Medulla oblongata (tissue), 1 donor: Measurements from ENCODE around the gene PSTPIP2.
"Not testable (repeated sequence)": the region's sequence is repeated elsewhere in the genome, so short reads cannot be mapped to it uniquely, and the experiment has no call there.

Experiments used
- DNase-seq: peaks from one replicate; pipeline ENCODE4 v3.0.0-alpha.2; 2015; ENCODE audit errors: extremely low spot score

The PSTPIP2 gene

GRCh38 chr18:45984546-45985235 lies 87.4 kb downstream of the PSTPIP2 start:
- no peak for DNase-seq

GRCh38 chr18:45981821-45982220 lies 90.2 kb downstream of the PSTPIP2 start:
- no peak for DNase-seq

- no peak for DNase-seq
Measured at GRCh38 chr18:45980229-45980628, 91.8 kb downstream of the PSTPIP2 start.

- no peak for DNase-seq
Measured at GRCh38 chr18:45978084-45978483, 94.0 kb downstream of the PSTPIP2 start.

- no peak for DNase-seq
Measured at GRCh38 chr18:45976974-45977373, 95.1 kb downstream of the PSTPIP2 start.

GRCh38 chr18:45976566-45976965 lies 95.5 kb downstream of the PSTPIP2 start:
- no peak for DNase-seq

- peak; percentile 84 for DNase-seq
Measured at GRCh38 chr18:45974088-45974536, 97.9 kb downstream of the PSTPIP2 start.

- DNase-seq: peak; percentile 96
Measured at GRCh38 chr18:45967007-45967706, 104.9 kb downstream of the PSTPIP2 start, which contains the start of gene EPG5. EPG5 (minus strand) TSS chr18:45967329; CDS start chr18:45967239, 90 bp downstream.

- DNase-seq: not testable (repeated sequence)
Measured at GRCh38 chr18:45964913-45965312, 107.1 kb downstream of the PSTPIP2 start.

- DNase-seq: no peak
Measured at GRCh38 chr18:45962866-45963265, 109.2 kb downstream of the PSTPIP2 start.

GRCh38 chr18:45962461-45962860 lies 109.6 kb downstream of the PSTPIP2 start:
- DNase-seq: peak; percentile 67

- not testable (repeated sequence) for DNase-seq
Measured at GRCh38 chr18:45959484-45959883, 112.6 kb downstream of the PSTPIP2 start.

GRCh38 chr18:45958730-45959129 lies 113.3 kb downstream of the PSTPIP2 start:
- DNase-seq: no peak

- no peak for DNase-seq
Measured at GRCh38 chr18:45958027-45958426, 114.0 kb downstream of the PSTPIP2 start.

- DNase-seq: no peak
Measured at GRCh38 chr18:45957100-45957499, 115.0 kb downstream of the PSTPIP2 start.

GRCh38 chr18:45954070-45954934 lies 117.8 kb downstream of the PSTPIP2 start:
- DNase-seq: no peak

GRCh38 chr18:45951016-45951714 lies 120.9 kb downstream of the PSTPIP2 start:
- DNase-seq: no peak

- DNase-seq: no peak
Measured at GRCh38 chr18:45945669-45946068, 126.4 kb downstream of the PSTPIP2 start.

- DNase-seq: no peak
Measured at GRCh38 chr18:45940724-45941123, 131.3 kb downstream of the PSTPIP2 start.

GRCh38 chr18:45939236-45939635 lies 132.8 kb downstream of the PSTPIP2 start:
- no peak for DNase-seq

- no peak for DNase-seq
Measured at GRCh38 chr18:45938488-45938935, 133.5 kb downstream of the PSTPIP2 start.
